IPS DF 6.9 (cell line): ENCODE data around the gene ABCG1.
A peak's percentile ranks its signal among the peaks of the same experiment; 100 is the strongest.

ENCODE experiments used
- DNase-seq: peaks from one replicate; pipeline ENCODE4 v3.0.0-alpha.2; 2013; ENCODE audit warnings: low read depth, low spot score
- H3K27ac ChIP-seq: one replicate; pipeline ENCODE4 v1.5.1; 2013; ENCODE audit warnings: low read length, control low read depth
- H3K27me3 ChIP-seq: 2 replicates; pipeline ENCODE4 v1.6.1; 2013; ENCODE audit warnings: mild to moderate bottlenecking, low read length; ENCODE audit not compliant: control insufficient read depth, insufficient read depth
- H3K36me3 ChIP-seq: 2 replicates; pipeline ENCODE4 v1.6.1; 2013; ENCODE audit warnings: low read length; ENCODE audit not compliant: control insufficient read depth, insufficient read depth
- H3K4me1 ChIP-seq: 2 replicates; pipeline ENCODE4 v1.6.1; 2013; ENCODE audit warnings: low read length; ENCODE audit not compliant: control insufficient read depth, insufficient read depth
- H3K4me3 ChIP-seq: 2 replicates; pipeline ENCODE4 v1.5.1; 2013; ENCODE audit warnings: mild to moderate bottlenecking, low read length
- H3K9me3 ChIP-seq: 2 replicates; pipeline ENCODE4 v1.6.1; 2013; ENCODE audit warnings: low read length, inconsistent platforms; ENCODE audit not compliant: control insufficient read depth, insufficient read depth
- WGBS: extraction: QIAGEN DNeasy Blood & Tissue Kit; methylation state at CpG from one replicate; pipeline ENCODE4 v1.1.7; 2013; ENCODE audit warnings: mixed read lengths, missing lambda C conversion rate; ENCODE audit not compliant: insufficient read length, insufficient coverage; 5-methylcytosine and 5-hydroxymethylcytosine counted together

The ABCG1 gene

DNA sequence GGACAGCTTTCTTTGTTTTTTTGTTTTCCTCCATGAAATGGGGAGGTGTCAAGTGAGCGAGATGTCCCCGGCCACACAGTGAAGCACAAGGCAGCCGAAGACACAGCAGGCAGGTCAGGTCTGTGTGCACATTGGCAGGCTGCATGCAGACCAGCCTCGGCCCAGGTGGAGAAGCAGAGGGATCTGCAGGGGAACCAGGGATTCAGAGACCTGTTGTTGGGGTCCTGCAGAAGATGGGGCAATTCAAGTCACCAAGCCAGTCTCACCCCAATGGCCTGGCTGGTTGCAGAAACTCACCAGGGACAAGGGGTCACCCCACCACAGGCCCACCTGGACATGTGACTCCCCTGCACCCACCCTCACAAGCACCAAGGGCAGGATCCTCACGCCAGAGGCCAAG lies 4.0 kb upstream of the ABCG1 start:
- no peak for DNase-seq
- H3K4me3 ChIP-seq = no peak overlapping the region
- 0 out of 2 replicates have a peak, but pooled peaks cover under 1% of the 10 kb centered on the region for H3K4me1 ChIP-seq
- no peaks in the 10 kb centered on the region for H3K9me3 ChIP-seq
- no peak overlapping the region for H3K27ac ChIP-seq
- no CpG with 5 or more reads among the region's 5 CpGs for WGBS
- H3K36me3 ChIP-seq = no peaks in the 10 kb centered on the region
- peaks cover 2% of the 10 kb centered on the region for H3K27me3 ChIP-seq

DNA sequence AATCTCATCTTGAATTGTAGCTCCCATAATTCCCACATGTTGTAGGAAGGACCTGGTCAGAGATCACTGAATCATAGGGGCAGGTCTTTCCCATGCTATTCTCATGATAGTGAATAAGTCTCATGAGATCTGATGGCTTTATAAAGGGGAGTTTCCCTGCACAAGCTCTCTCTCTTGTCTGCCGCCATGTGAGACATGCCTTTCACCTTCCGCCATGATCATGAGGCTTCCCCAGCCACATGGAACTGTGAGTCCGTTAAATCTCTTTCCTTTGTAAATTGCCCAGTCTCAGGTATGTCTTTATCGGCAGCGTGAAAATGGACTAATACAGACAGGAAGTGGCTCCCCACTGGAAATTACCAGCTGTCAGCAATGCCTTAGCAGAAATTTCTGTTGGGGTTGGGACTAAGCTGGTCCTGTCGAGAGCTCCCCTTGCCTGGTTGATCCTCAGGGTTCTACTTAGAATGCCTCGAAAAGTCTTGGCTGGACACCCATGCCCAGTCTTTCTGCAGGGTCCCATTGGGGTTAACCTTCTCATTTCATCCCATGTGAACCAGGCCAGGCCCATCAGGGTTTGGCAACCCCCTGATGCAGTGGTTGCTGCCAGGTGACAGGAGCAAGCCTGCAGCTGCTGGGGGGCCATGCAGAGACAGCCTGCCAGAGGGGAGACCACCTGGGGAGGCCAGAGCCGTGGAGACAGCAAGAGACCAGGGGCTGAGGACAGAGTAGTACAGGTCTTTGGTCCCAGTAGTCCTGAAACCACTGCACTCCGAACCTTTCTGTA lies 2.8 kb upstream of the ABCG1 start:
- Histone ChIP-seq H3K27ac (no peak overlapping the region), H3K36me3 (no peaks in the 10 kb centered on the region), H3K27me3 (peaks cover 5% of the 10 kb centered on the region), H3K4me1 (0 out of 2 replicates have a peak, but pooled peaks cover 2% of the 10 kb centered on the region), H3K4me3 (no peak overlapping the region), H3K9me3 (no peaks in the 10 kb centered on the region)
- no CpG with 5 or more reads among the region's 9 CpGs for WGBS
- no peak for DNase-seq

DNA sequence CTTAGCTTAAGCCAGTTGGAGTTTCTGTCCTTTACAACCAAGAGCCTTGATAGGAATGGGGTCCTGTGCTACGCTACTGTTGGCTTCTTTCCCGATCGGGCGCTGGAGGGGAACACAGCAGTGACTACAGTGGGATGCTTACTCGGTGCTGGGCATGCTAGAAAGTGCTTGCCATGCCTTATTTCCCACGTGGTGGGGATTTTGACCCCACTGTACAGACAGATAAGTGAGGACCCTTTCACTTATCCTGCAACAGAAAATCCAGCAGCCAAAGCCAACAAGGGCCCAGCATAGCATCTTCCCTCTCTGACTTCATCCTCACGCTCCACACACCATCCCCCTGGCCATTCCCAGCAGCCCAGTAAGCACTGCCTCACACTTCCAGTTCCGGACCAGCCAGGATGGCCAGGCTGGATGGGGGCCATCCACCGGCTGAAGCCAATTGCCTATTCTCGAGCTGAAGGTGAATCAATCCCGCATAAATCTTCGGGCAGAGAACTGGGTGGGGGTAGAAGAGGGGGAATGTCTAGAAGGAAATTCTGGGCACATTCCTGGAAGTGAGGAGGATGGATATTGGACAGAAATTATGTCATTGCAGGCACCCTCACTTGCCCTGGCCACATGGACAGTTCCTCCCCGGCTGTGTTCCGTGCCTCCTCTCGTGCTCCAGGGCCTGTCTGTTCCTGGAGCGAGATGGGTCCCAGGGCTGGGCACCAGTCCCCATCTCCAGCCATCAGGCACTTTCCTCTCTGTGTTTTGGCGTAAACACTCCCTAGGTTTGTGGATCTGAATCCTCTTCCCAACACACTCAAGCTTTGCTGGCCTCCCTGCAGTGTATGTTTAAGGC lies 2.0 kb upstream of the ABCG1 start:
- H3K27me3 ChIP-seq = peaks cover 5% of the 10 kb centered on the region
- H3K4me1 ChIP-seq = 0 out of 2 replicates have a peak, but pooled peaks cover 2% of the 10 kb centered on the region
- DNase-seq = no peak
- H3K27ac ChIP-seq = no peak overlapping the region
- H3K4me3 ChIP-seq = no peak overlapping the region
- H3K36me3 ChIP-seq = no peaks in the 10 kb centered on the region
- H3K9me3 ChIP-seq = no peaks in the 10 kb centered on the region
- no CpG with 5 or more reads among the region's 17 CpGs for WGBS

DNA sequence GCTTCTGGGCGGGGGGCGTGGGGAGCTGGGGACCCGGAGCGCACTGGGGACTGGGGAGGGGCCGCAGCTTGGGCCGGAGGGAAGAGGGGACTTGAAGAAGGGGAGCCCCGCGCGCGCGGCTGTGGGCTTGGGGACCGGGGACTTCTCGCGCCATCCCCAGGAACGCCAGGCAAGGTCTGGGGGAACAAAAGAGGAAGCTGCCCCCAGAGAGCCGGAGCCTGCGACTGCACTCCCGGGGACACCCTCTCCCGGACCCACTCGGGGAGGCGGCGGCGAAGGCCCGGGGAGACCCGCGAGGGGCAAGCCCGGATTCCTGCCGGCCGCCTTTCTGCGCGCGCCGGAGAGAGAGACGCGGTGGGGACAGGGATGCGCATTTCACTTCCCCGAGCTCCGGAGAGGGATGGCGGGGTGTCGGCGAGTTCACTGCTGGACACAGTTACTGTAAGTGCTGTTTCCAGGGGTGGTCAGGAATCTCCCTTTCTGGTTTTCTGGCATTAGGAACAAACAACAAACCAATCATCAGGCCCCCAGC lies 732 bp downstream of the ABCG1 start:
- no peaks in the 10 kb centered on the region for H3K36me3 ChIP-seq
- H3K4me1 ChIP-seq = 0 out of 2 replicates have a peak, but pooled peaks cover 2% of the 10 kb centered on the region
- peak overlapping the region; percentile 55; the same call in 1 of the 2 replicates for H3K4me3 ChIP-seq
- peaks cover 5% of the 10 kb centered on the region; the same call in 1 of the 2 replicates for H3K27me3 ChIP-seq
- no peak overlapping the region for H3K27ac ChIP-seq
- WGBS = no CpG with 5 or more reads among the region's 41 CpGs
- no peaks in the 10 kb centered on the region for H3K9me3 ChIP-seq
- DNase-seq = no peak

DNA sequence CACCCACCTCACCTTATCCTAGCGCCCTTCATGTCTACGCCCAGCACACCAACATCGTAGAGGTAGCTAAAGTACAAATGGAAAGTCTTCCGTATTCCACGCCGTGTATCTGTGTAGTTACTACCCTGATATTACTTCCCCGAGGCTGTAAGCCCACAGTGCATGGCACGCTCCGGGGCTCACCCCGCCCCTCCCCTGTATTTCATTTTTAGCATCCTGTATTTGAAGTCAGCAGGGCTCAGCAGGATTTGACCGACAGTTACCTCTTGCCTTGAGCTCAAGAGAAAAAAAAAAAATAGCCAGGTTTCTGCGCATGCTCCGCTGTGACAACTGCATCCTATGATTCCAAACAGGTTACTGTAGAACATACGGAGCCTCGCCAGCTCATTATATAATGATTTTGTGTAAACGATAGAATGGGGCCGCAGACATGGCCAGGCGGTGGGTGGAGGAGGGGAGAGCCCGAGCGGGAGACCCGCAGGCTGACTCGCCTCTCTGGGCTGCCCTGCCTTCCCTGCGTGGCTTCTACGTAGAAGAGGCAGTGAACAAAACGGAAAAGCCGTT lies 1.3 kb downstream of the ABCG1 start:
- Histone ChIP-seq H3K36me3 (no peaks in the 10 kb centered on the region), H3K4me3 (peak overlapping the region; percentile 55; the same call in 1 of the 2 replicates), H3K27me3 (peaks cover 5% of the 10 kb centered on the region; the same call in 1 of the 2 replicates), H3K27ac (no peak overlapping the region), H3K9me3 (no peaks in the 10 kb centered on the region), H3K4me1 (0 out of 2 replicates have a peak, but pooled peaks cover 2% of the 10 kb centered on the region)
- DNase-seq = no peak
- WGBS = no CpG with 5 or more reads among the region's 26 CpGs

DNA sequence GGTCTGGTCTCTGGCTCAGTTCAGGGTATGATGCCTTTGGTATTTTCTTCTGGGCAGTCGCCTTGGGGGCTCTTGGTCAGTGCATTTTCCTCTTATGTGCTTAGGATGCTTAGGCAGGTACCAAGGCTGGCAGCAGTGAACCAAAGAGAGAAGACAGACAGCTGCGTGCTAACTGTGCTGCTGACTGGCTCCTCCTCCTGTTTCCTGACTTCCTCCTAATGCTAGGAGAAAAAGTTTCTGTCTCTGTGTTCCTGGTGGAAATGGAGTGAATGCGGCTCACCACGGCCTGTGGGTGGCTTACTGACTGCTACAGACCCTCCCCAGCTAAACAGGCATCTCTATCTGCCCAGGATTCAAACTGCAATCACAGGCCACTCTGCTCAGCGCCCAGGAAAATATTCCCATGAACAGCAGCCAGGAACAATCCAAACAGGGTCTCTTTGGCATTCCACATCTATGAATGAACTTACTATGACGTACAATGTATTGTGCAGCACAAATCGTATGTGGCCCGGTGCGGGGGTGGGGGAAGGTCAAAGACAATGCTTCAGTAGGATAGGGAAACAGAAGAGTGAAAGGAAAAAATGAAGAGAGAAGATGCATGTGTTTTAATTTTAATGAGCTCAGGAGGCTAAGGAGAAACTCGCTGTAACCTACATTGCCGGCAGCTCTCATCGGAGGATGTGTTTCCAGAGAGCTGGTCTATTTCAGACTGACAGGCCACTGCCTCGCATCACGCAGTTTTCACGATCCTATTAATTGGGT lies 2.8 kb downstream of the ABCG1 start:
- no peak for DNase-seq
- H3K4me1 ChIP-seq = 0 out of 2 replicates have a peak, but pooled peaks cover 2% of the 10 kb centered on the region
- WGBS = no CpG with 5 or more reads among the region's 15 CpGs
- no peaks in the 10 kb centered on the region for H3K9me3 ChIP-seq
- peaks cover 4% of the 10 kb centered on the region; the same call in 1 of the 2 replicates for H3K27me3 ChIP-seq
- no peaks in the 10 kb centered on the region for H3K36me3 ChIP-seq
- H3K4me3 ChIP-seq = no peak overlapping the region
- no peak overlapping the region for H3K27ac ChIP-seq

DNA sequence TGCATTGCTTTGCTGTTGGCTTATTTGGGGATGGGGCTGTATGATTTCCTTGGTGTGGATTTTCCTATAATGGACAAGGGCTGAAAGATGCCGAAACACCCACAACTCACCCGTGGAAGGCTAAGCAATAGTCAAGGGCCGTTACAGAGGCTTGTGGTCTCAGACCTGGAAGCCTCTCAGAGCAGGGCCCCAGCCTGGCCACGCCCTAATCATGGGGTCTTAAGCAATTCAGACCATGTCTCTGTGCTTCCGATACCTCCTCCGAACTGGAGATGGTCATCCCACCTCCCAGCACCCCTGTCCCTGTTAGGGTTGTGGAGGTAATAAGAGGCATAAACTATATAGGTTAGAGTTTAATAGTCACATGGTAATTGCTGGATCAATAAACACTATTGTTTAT lies 3.4 kb downstream of the ABCG1 start:
- Histone ChIP-seq H3K4me3 (no peak overlapping the region), H3K4me1 (0 out of 2 replicates have a peak, but pooled peaks cover 2% of the 10 kb centered on the region), H3K9me3 (no peaks in the 10 kb centered on the region), H3K36me3 (no peaks in the 10 kb centered on the region), H3K27me3 (peaks cover 4% of the 10 kb centered on the region; the same call in 1 of the 2 replicates), H3K27ac (no peak overlapping the region)
- no peak for DNase-seq
- WGBS = no CpG with 5 or more reads among the region's 6 CpGs

DNA sequence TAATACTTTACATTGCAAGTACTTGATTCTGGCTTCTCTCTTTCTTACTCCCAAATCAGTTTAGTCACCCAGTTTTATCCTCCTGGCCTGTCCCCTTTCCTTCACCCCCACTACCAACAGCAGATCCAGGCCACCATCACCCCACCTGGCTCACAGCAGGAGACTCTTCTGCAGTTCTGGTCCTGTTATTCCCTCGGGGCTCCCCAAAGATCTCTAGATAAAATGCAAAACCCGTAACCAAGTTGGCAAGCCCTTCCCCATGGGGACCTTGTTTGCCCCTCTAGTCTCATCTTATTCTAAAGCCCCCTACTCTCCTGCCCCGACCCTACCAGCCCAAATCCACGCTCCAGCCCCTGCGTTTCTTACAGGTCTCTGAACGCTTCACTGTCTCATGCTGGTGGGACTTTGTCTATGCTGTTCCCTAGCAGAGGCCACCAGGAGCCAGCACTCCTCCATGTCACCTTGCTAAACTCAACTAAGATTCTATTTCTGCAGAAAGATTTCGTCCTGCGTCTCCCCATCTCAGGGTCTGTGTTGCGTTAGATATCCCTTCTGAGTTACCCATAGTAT lies 4.0 kb downstream of the ABCG1 start:
- 0 out of 2 replicates have a peak, but pooled peaks cover 2% of the 10 kb centered on the region for H3K4me1 ChIP-seq
- H3K27me3 ChIP-seq = peaks cover 4% of the 10 kb centered on the region; the same call in 1 of the 2 replicates

DNA sequence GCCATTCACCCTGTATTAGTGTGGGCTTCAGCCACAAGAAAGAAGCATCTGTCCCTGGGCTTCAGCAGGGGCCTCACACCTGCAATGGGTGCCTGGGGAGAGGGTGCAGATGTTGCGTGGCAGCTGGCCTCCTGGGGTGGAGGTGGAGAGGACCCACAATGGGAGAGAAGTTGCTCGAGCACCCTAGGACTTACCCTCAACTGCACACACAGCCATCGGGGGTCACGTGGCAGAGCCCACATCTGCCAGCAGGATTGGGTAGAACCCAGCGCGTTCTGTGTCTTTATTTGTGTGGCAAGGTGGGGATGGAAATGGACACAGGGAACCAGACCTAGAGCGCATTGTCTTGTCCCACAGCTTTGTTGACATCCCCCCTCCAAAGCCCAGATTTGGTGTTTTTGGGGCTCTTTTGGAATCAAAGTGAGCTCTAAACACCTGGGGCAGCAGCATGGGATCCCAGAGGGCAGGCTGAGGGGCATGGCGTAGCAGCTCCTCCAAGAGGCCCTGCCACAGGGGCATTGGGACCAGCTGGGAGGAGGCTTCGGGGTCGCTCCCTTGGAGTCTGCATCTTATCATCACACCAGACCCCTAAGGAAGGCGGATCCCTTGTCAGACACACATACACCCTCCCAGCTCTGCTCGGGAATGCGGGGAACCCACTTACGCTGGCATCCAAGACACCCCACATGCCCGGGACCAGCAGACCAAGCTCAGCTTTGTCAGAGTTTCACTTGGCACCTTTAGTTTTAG lies 5.1 kb downstream of the ABCG1 start:
- DNase-seq = no peak
- no peaks in the 10 kb centered on the region for H3K9me3 ChIP-seq
- no CpG with 5 or more reads among the region's 15 CpGs for WGBS
- no peak overlapping the region for H3K4me3 ChIP-seq
- no peak overlapping the region for H3K27ac ChIP-seq
- 0 out of 2 replicates have a peak, but pooled peaks cover 2% of the 10 kb centered on the region for H3K4me1 ChIP-seq
- peaks cover 4% of the 10 kb centered on the region; the same call in 1 of the 2 replicates for H3K27me3 ChIP-seq
- H3K36me3 ChIP-seq = no peaks in the 10 kb centered on the region

More for the DNA sequence above, 4.0 kb downstream of the ABCG1 start:
- Histone ChIP-seq H3K4me3 (no peak overlapping the region), H3K27ac (no peak overlapping the region), H3K36me3 (no peaks in the 10 kb centered on the region), H3K9me3 (no peaks in the 10 kb centered on the region)
- no CpG with 5 or more reads among the region's 9 CpGs for WGBS
- DNase-seq = no peak
